Measurements from ENCODE around the gene BTBD9. TPM values are rescaled to one million over a fixed set of nuclear protein-coding genes. Genes with fewer than 3 reads are reported as not detected.

The BTBD9 gene
- total RNA-seq, 5 donors from 2014 or later (not counting 1 experiment from before 2014, with no cell fraction given), result 29.3 to 67.7 (median 38.1) TPM

DNA sequence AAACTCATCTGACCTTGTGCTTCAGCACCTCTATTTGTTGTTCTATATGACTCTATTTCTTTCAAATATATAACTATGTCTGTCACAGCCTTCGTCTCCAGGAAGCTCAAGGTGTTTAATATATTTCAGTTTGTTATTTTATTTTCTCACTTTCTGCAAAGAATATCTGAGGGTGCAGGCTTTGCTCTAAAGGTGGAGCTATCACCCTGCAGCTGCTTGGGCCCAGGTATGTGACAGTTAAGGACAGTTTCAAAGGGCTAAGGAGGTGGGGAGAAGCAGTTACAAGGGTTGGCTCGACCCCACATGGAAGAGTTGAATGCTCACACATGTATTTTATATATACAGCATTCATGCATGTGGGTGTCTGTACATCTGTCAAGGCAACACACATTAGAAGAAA, 405.6 kb downstream of the BTBD9 start:
- H3K4me3 ChIP-seq (ENCODE audit: control insufficient read depth in 1 of 2, extremely low read depth in 1 of 2, low read length in 1 of 2), result no peak overlapping the region
- ChIA-PET CTCF (no interaction called here), POLR2A (no interaction called here)
- H3K9me3 ChIP-seq, result no peaks in the 10 kb centered on the region
- no peak for ATAC-seq (replicated peaks in 1 of 4)
- H3K27ac Mint-ChIP-seq, result no peak overlapping the region
- no peaks in the 10 kb centered on the region for H3K27me3 Mint-ChIP-seq
- H3K27me3 ChIP-seq (replicated peaks in 1 of 2; ENCODE audit: control insufficient read depth in 2 of 2, extremely low read depth in 1 of 2, insufficient read depth in 2 of 2, low read length in 1 of 2), result no peaks in the 10 kb centered on the region
- H3K4me1 ChIP-seq (ENCODE audit: control insufficient read depth in 1 of 2, extremely low read depth in 1 of 2, insufficient read depth in 2 of 2, low read length in 2 of 2), result no peaks in the 10 kb centered on the region
- no peak overlapping the region for H3K27ac ChIP-seq (ENCODE audit: low read length)
- no peak for DNase-seq
- H3K36me3 Mint-ChIP-seq, result peaks cover 23% of the 10 kb centered on the region
- H3K36me3 ChIP-seq (ENCODE audit: control insufficient read depth in 2 of 2, extremely low read depth in 1 of 2, insufficient read depth in 1 of 2, low read length in 1 of 2), result no peaks in the 10 kb centered on the region
- peaks cover 0 to 5% (median 0%) of the 10 kb centered on the region in 3 donors for H3K9me3 Mint-ChIP-seq
- WGBS (ENCODE audit: insufficient coverage), result no CpG with 5 or more reads among the region's 2 CpGs
- peaks cover 0 to 5% (median 5%) of the 10 kb centered on the region in 3 donors for H3K4me1 Mint-ChIP-seq
- no peak overlapping the region for H3K4me3 Mint-ChIP-seq

DNA sequence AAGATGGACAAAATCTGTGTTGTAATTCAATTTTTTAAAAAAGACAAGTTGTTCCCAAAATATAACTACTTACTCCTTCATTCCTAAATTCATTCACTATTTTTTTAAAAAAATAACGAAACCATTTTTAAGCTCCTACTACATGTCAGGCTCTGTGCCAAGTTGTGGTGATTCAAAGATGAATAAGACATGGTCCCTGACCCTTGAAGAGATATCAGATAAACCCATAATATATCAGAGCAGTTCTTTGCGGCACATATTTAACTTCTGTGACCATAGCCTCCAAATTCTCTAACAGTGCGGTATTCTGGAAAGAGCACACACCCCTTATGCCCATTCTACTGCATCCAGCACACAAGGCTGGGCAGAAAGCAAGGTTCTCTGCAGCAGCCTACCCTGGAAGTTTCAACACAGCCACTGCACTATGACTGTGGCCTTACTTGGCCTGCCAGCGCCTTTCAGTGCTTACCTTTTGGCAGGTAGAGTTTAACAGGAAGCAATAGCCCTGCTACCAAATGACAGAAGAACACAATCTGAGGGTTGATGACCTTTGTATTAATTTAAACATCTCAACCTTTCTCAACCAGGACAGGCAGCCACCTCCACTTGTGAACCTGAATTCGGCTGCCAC, 406.5 kb downstream of the BTBD9 start:
- 100% methylated on average over 1 of the region's 5 CpGs for WGBS (ENCODE audit: insufficient coverage)
- no peak overlapping the region for H3K4me3 Mint-ChIP-seq
- Histone ChIP-seq H3K4me3 (ENCODE audit: control insufficient read depth in 1 of 2, extremely low read depth in 1 of 2, low read length in 1 of 2) (no peak overlapping the region), H3K9me3 (no peaks in the 10 kb centered on the region), H3K27me3 (replicated peaks in 1 of 2; ENCODE audit: control insufficient read depth in 2 of 2, extremely low read depth in 1 of 2, insufficient read depth in 2 of 2, low read length in 1 of 2) (no peaks in the 10 kb centered on the region), H3K27ac (ENCODE audit: low read length) (no peak overlapping the region), H3K36me3 (ENCODE audit: control insufficient read depth in 2 of 2, extremely low read depth in 1 of 2, insufficient read depth in 1 of 2, low read length in 1 of 2) (no peaks in the 10 kb centered on the region), H3K4me1 (ENCODE audit: control insufficient read depth in 1 of 2, extremely low read depth in 1 of 2, insufficient read depth in 2 of 2, low read length in 2 of 2) (no peaks in the 10 kb centered on the region)
- H3K9me3 Mint-ChIP-seq, result peaks cover 0 to 5% (median 0%) of the 10 kb centered on the region in 3 donors
- no peak for DNase-seq
- peaks cover 25% of the 10 kb centered on the region for H3K36me3 Mint-ChIP-seq
- no peak for ATAC-seq (replicated peaks in 1 of 4)
- H3K27me3 Mint-ChIP-seq, result no peaks in the 10 kb centered on the region
- peaks cover 0 to 5% (median 5%) of the 10 kb centered on the region in 3 donors for H3K4me1 Mint-ChIP-seq
- CTCF ChIA-PET, result no interaction called here
- no peak overlapping the region for H3K27ac Mint-ChIP-seq
- POLR2A ChIA-PET, result no interaction called here

DNA sequence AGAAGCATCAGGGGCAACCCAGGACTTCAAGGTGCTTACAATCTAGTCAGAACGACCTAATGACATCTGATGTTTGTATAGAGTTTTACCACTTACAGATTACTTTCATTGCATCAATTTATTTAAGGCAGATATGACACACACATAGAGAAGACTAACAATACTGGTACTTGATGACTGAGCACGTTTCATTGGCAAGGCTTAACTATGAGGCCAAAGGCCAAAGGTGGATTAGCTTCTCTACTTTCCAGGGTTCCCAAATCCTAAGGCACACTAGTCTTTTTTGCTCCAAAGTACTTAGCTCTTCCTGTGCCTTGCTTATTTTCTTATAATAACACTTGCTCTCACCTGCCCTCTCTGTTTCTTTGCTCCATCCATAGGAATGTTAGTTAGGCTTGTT, 414.0 kb downstream of the BTBD9 start:
- Mint-ChIP-seq H3K27me3 (no peaks in the 10 kb centered on the region), H3K9me3 (peaks cover 0 to 4% (median 0%) of the 10 kb centered on the region in 3 donors), H3K4me3 (no peak overlapping the region), H3K4me1 (peaks cover 0 to 14% (median 3%) of the 10 kb centered on the region in 3 donors), H3K36me3 (peaks cover 44% of the 10 kb centered on the region), H3K27ac (no peak overlapping the region)
- Histone ChIP-seq H3K27ac (ENCODE audit: low read length) (no peak overlapping the region), H3K36me3 (ENCODE audit: control insufficient read depth in 2 of 2, extremely low read depth in 1 of 2, insufficient read depth in 1 of 2, low read length in 1 of 2) (no peaks in the 10 kb centered on the region), H3K9me3 (no peaks in the 10 kb centered on the region), H3K4me3 (ENCODE audit: control insufficient read depth in 1 of 2, extremely low read depth in 1 of 2, low read length in 1 of 2) (no peak overlapping the region), H3K4me1 (ENCODE audit: control insufficient read depth in 1 of 2, extremely low read depth in 1 of 2, insufficient read depth in 2 of 2, low read length in 2 of 2) (no peaks in the 10 kb centered on the region), H3K27me3 (replicated peaks in 1 of 2; ENCODE audit: control insufficient read depth in 2 of 2, extremely low read depth in 1 of 2, insufficient read depth in 2 of 2, low read length in 1 of 2) (no peaks in the 10 kb centered on the region)
- WGBS (ENCODE audit: insufficient coverage), result 57% methylated on average over 1 of the region's 2 CpGs
- ATAC-seq (replicated peaks in 1 of 4), result no peak
- ChIA-PET CTCF (no interaction called here), POLR2A (interaction anchor here in 1 of 2 donors (0.6 kb wide), 1 partner anchor 25 kb away, joined by 3 read pairs; no protein-coding TSS in a partner anchor)
- no peak for DNase-seq

DNA sequence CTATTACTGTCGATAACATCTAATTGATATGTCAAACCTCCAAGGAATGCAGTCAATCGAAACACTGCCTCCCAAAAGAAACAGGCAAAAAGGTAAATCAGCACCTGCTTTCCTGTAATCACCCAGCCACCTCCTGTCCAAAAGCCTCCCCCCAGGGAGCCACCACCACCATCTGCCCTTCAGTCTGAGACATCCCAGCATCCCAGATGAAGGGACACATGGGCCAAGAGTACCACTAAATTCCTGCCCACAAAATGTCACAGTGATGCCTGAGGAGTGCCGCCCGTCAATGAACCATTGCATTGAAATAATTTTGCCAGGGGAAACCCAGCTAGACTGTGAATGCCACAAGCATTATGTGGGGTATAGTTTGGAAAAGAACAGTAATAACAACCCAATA, 418.5 kb downstream of the BTBD9 start:
- Mint-ChIP-seq H3K9me3 (no peaks in the 10 kb centered on the region), H3K36me3 (peaks cover 34% of the 10 kb centered on the region), H3K27me3 (no peaks in the 10 kb centered on the region), H3K4me1 (no peaks in the 10 kb centered on the region), H3K4me3 (no peak overlapping the region), H3K27ac (no peak overlapping the region)
- Histone ChIP-seq H3K27me3 (replicated peaks in 1 of 2; ENCODE audit: control insufficient read depth in 2 of 2, extremely low read depth in 1 of 2, insufficient read depth in 2 of 2, low read length in 1 of 2) (no peaks in the 10 kb centered on the region), H3K36me3 (ENCODE audit: control insufficient read depth in 2 of 2, extremely low read depth in 1 of 2, insufficient read depth in 1 of 2, low read length in 1 of 2) (no peaks in the 10 kb centered on the region), H3K4me3 (ENCODE audit: control insufficient read depth in 1 of 2, extremely low read depth in 1 of 2, low read length in 1 of 2) (no peak overlapping the region), H3K4me1 (ENCODE audit: control insufficient read depth in 1 of 2, extremely low read depth in 1 of 2, insufficient read depth in 2 of 2, low read length in 2 of 2) (no peaks in the 10 kb centered on the region), H3K27ac (ENCODE audit: low read length) (no peak overlapping the region), H3K9me3 (no peaks in the 10 kb centered on the region)
- ChIA-PET CTCF (no interaction called here), POLR2A (no interaction called here)
- ATAC-seq (replicated peaks in 1 of 4) (no peak), DNase-seq (no peak)
- 94% methylated on average over 2 of the region's 4 CpGs for WGBS (ENCODE audit: insufficient coverage)

DNA sequence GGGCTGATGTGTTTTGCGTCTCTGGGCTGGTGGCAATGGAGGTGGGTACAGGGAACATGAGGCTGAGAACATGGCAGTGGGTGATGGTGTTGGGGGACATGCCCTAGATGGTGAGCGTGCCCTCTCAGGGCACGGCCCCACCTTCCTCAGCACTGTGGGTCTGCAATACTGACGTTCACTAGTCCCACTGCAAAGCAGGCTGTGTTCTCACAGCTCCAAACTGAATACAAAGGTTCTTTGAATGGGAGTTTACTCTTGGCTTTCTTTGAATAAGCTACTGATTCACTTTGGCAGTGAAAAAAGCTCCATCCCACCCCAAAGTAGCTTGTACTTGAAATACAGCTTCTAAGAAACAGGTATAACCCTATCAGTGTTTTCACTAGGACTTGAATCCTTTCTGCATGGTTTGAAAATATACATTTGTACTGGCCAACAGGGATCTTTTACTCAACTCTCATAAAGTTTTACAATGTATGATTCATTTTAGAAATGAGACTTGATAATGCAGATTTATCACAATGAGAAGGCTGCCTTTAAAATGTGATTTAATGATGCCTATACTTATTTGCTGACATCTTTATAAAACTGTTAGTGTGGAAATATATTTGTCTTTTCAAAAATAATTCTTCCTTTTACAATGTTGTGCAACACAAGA, 419.5 kb downstream of the BTBD9 start:
- peaks cover 30% of the 10 kb centered on the region for H3K36me3 Mint-ChIP-seq

DNA sequence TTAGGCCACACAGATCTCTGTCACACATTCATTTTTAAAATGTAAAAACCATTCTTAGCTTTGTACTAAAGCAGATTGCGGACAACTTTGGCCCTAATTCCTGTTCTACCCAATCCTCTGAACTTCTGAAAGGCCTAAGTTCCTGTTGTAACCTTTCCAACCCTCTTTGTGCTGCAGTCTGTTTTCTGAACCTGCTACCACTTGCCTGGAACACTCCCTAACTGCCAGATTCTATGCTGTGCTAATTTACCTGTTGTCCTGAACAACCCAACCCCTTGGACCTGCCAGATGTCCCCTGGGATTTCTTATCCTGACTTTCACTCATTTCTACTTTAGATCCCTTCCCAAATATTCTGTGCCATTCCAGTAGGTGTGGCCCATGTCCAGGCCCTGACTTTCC, 421.5 kb downstream of the BTBD9 start:
- Mint-ChIP-seq H3K27me3 (no peaks in the 10 kb centered on the region), H3K36me3 (peaks cover 21% of the 10 kb centered on the region), H3K27ac (no peak overlapping the region), H3K9me3 (no peaks in the 10 kb centered on the region), H3K4me3 (no peak overlapping the region), H3K4me1 (peaks cover 0 to 5% (median under 1%) of the 10 kb centered on the region in 3 donors)
- H3K36me3 ChIP-seq (ENCODE audit: control insufficient read depth in 2 of 2, extremely low read depth in 1 of 2, insufficient read depth in 1 of 2, low read length in 1 of 2), result peaks cover 0 to 3% of the 10 kb centered on the region in 2 donors
- no peak for ATAC-seq (replicated peaks in 1 of 4)
- POLR2A ChIA-PET, result no interaction called here
- H3K4me1 ChIP-seq (ENCODE audit: control insufficient read depth in 1 of 2, extremely low read depth in 1 of 2, insufficient read depth in 2 of 2, low read length in 2 of 2), result no peaks in the 10 kb centered on the region
- no peak overlapping the region for H3K4me3 ChIP-seq (ENCODE audit: control insufficient read depth in 1 of 2, extremely low read depth in 1 of 2, low read length in 1 of 2)
- H3K27ac ChIP-seq (ENCODE audit: low read length), result no peak overlapping the region
- 100% methylated on average over 1 of the region's 1 CpG for WGBS (ENCODE audit: insufficient coverage)
- CTCF ChIA-PET, result no interaction called here
- no peaks in the 10 kb centered on the region for H3K27me3 ChIP-seq (replicated peaks in 1 of 2; ENCODE audit: control insufficient read depth in 2 of 2, extremely low read depth in 1 of 2, insufficient read depth in 2 of 2, low read length in 1 of 2)
- H3K9me3 ChIP-seq, result no peaks in the 10 kb centered on the region
- DNase-seq, result no peak

More for the DNA sequence above, 419.5 kb downstream of the BTBD9 start:
- no peaks in the 10 kb centered on the region for H3K27me3 ChIP-seq (replicated peaks in 1 of 2; ENCODE audit: control insufficient read depth in 2 of 2, extremely low read depth in 1 of 2, insufficient read depth in 2 of 2, low read length in 1 of 2)
- DNase-seq (no peak), ATAC-seq (replicated peaks in 1 of 4) (no peak)
- Mint-ChIP-seq H3K27me3 (no peaks in the 10 kb centered on the region), H3K4me3 (no peak overlapping the region), H3K27ac (no peak overlapping the region), H3K9me3 (no peaks in the 10 kb centered on the region), H3K4me1 (no peaks in the 10 kb centered on the region)
- CTCF ChIA-PET, result no interaction called here
- POLR2A ChIA-PET, result no interaction called here
- H3K4me3 ChIP-seq (ENCODE audit: control insufficient read depth in 1 of 2, extremely low read depth in 1 of 2, low read length in 1 of 2), result no peak overlapping the region
- no peaks in the 10 kb centered on the region for H3K9me3 ChIP-seq
- WGBS (ENCODE audit: insufficient coverage), result no CpG with 5 or more reads among the region's 4 CpGs
- H3K4me1 ChIP-seq (ENCODE audit: control insufficient read depth in 1 of 2, extremely low read depth in 1 of 2, insufficient read depth in 2 of 2, low read length in 2 of 2), result no peaks in the 10 kb centered on the region
- H3K27ac ChIP-seq (ENCODE audit: low read length), result no peak overlapping the region
- H3K36me3 ChIP-seq (ENCODE audit: control insufficient read depth in 2 of 2, extremely low read depth in 1 of 2, insufficient read depth in 1 of 2, low read length in 1 of 2), result no peaks in the 10 kb centered on the region

Measured in T-cell (primary cell).